Activated CD4-positive, CD25-positive, alpha-beta regulatory T cell (primary cell): Measurements from ENCODE around the gene PRXL2A.

Experiments used
- DNase-seq, 4 experiments: peaks; one replicate each; lab custom pipeline; 2025; lab: John Stamatoyannopoulos, UW

The PRXL2A gene

GRCh38 chr10:80461208-80462183 is 53.1 kb downstream of the PRXL2A start:
- DNase-seq = no peak

- no peak for DNase-seq
These were observed 54.1 kb downstream of the PRXL2A start for GRCh38 chr10:80462299-80462980.

- DNase-seq = no peak
These were observed 54.8 kb downstream of the PRXL2A start for GRCh38 chr10:80462981-80463741.

- DNase-seq = no peak
These were observed 55.5 kb downstream of the PRXL2A start for GRCh38 chr10:80463868-80464267.

GRCh38 chr10:80464557-80465450 is 56.5 kb downstream of the PRXL2A start:
- DNase-seq = no peak

- no peak for DNase-seq
These were observed 57.1 kb downstream of the PRXL2A start for GRCh38 chr10:80465451-80465835.

GRCh38 chr10:80465839-80466590 is 57.7 kb downstream of the PRXL2A start:
- peak in 2 of 4 experiments; percentile 20 to 22 for DNase-seq

GRCh38 chr10:80466724-80467326 is 58.5 kb downstream of the PRXL2A start:
- no peak for DNase-seq

- peak in 2 of 4 experiments; percentile 48 to 56 for DNase-seq
These were observed 59.7 kb downstream of the PRXL2A start for GRCh38 chr10:80468002-80468401.

- DNase-seq = no peak
These were observed 60.6 kb downstream of the PRXL2A start for GRCh38 chr10:80468806-80469421.

- no peak for DNase-seq
These were observed 61.9 kb downstream of the PRXL2A start for GRCh38 chr10:80470266-80470665.

- DNase-seq = no peak
These were observed 62.6 kb downstream of the PRXL2A start for GRCh38 chr10:80471001-80471400.

GRCh38 chr10:80471715-80472233 is 63.4 kb downstream of the PRXL2A start:
- DNase-seq = no peak

- DNase-seq = peak in 1 of 4 experiments; percentile 14
These were observed 64.1 kb downstream of the PRXL2A start for GRCh38 chr10:80472234-80473095.

GRCh38 chr10:80473096-80473657 is 64.8 kb downstream of the PRXL2A start:
- no peak for DNase-seq

GRCh38 chr10:80473692-80474596 is 65.6 kb downstream of the PRXL2A start:
- no peak for DNase-seq

- DNase-seq = no peak
These were observed 66.2 kb downstream of the PRXL2A start for GRCh38 chr10:80474597-80474910.
